Natural killer cell (primary cell): Measurements from ENCODE around the gene SULT4A1. TPM values are rescaled to one million over a fixed set of nuclear protein-coding genes. Genes with fewer than 3 reads are reported as not detected.

Experiments
- ATAC-seq, 3 donors: fragments of 150-1000 bp in 2 of 3; fragments of 200-7000 bp in 1 of 3; cut with Tn5 transposase; 1 replicate in 1 of 3; 2 replicates in 2 of 3; pipeline ENCODE4 v1.10.0; 2021; ENCODE audit warnings: mild to moderate bottlenecking in 2 of 3, moderate library complexity in 2 of 3
- DNase-seq, 2 donors: peaks; one replicate each; pipeline versions ENCODE4 v3.0.0 to v3.0.0-alpha.2; 2013 to 2021; ENCODE audit warnings: mixed read lengths in 1 of 2
- H3K27ac ChIP-seq: one replicate; pipeline ENCODE4 v1.5.1; 2013; ENCODE audit warnings: mild to moderate bottlenecking, low read length
- H3K27me3 ChIP-seq: one replicate; pipeline ENCODE4 v1.6.1; 2013; ENCODE audit warnings: low read length; ENCODE audit not compliant: control insufficient read depth, insufficient read depth
- H3K36me3 ChIP-seq: one replicate; pipeline ENCODE4 v1.6.1; 2013; ENCODE audit warnings: low read length; ENCODE audit not compliant: control insufficient read depth, insufficient read depth
- H3K4me1 ChIP-seq: one replicate; pipeline ENCODE4 v1.6.1; 2013; ENCODE audit warnings: low read length; ENCODE audit not compliant: control insufficient read depth, insufficient read depth
- H3K4me3 ChIP-seq: one replicate; pipeline ENCODE4 v1.5.1; 2013; ENCODE audit warnings: low read length
- H3K9me3 ChIP-seq: one replicate; pipeline ENCODE4 v1.6.1; 2013; ENCODE audit warnings: low read length; ENCODE audit not compliant: control insufficient read depth, insufficient read depth
- H3K27ac Mint-ChIP-seq, 2 donors: one replicate each; pipeline ENCODE4 v1.8.0; 2022; ENCODE audit warnings: mild to moderate bottlenecking in 2 of 2, mixed read lengths in 2 of 2, moderate library complexity in 1 of 2
- H3K27me3 Mint-ChIP-seq, 2 donors: one replicate each; pipeline ENCODE4 v1.8.0; 2022; ENCODE audit warnings: low read depth in 2 of 2, mixed read lengths in 2 of 2
- H3K36me3 Mint-ChIP-seq: one replicate; pipeline ENCODE4 v1.8.0; 2022; ENCODE audit warnings: mixed read lengths
- H3K4me1 Mint-ChIP-seq, 2 donors: one replicate each; pipeline ENCODE4 v1.8.0; 2022; ENCODE audit warnings: mixed read lengths in 2 of 2
- H3K4me3 Mint-ChIP-seq: one replicate; pipeline ENCODE4 v1.8.0; 2022; ENCODE audit warnings: mild to moderate bottlenecking, moderate library complexity, mixed read lengths
- H3K9me3 Mint-ChIP-seq, 2 donors: one replicate each; pipeline ENCODE4 v1.8.0; 2022; ENCODE audit warnings: mixed read lengths in 2 of 2
- CTCF ChIP-seq: fragments of 200-600 bp; IDR thresholded peaks from one replicate; pipeline ENCODE4 v1.8.0; 2022; ENCODE audit warnings: antibody characterized with exemption
- WGBS: methylation state at CpG from one replicate; pipeline ENCODE4 v1.1.7; 2013; ENCODE audit warnings: missing lambda C conversion rate; ENCODE audit not compliant: insufficient coverage; 5-methylcytosine and 5-hydroxymethylcytosine counted together
- intact Hi-C: fragments of 100-400 bp; cut with micrococcal nuclease; formaldehyde crosslinking; loops from one replicate; pipeline ENCODE4 v1.14.2; 2022
- total RNA-seq, 4 donors: library from RNA; stranded (reverse); fragments of 120-200 nt in 1 of 4; gene quantifications; one replicate each; pipeline versions ENCODE4 v1.2.3 to v1.2.4, GENCODE V29; 2013 to 2022

SULT4A1 gene
- total RNA-seq, 3 donors from 2014 or later (not counting 1 experiment from before 2014, with no cell fraction given), result not detected

- Mint-ChIP-seq H3K36me3 (no peaks in the 10 kb centered on the region), H3K27ac (no peak overlapping the region), H3K4me3 (no peak overlapping the region), H3K9me3 (no peaks in the 10 kb centered on the region), H3K27me3 (peaks cover 15 to 19% of the 10 kb centered on the region in 2 donors), H3K4me1 (peaks cover 0 to 8% of the 10 kb centered on the region in 2 donors)
- intact Hi-C loops, result no loop called here
- Histone ChIP-seq H3K36me3 (no peaks in the 10 kb centered on the region), H3K27me3 (no peaks in the 10 kb centered on the region), H3K4me1 (no peaks in the 10 kb centered on the region), H3K4me3 (no peak overlapping the region), H3K27ac (no peak overlapping the region), H3K9me3 (no peaks in the 10 kb centered on the region)
- ATAC-seq (no peak), DNase-seq (no peak)
- 90% methylated on average over 12 of the region's 12 CpGs for WGBS
- no peak for TF ChIP-seq CTCF
Observed at GRCh38 chr22:43819421-43819921, 42.8 kb downstream of the SULT4A1 start.

DNA sequence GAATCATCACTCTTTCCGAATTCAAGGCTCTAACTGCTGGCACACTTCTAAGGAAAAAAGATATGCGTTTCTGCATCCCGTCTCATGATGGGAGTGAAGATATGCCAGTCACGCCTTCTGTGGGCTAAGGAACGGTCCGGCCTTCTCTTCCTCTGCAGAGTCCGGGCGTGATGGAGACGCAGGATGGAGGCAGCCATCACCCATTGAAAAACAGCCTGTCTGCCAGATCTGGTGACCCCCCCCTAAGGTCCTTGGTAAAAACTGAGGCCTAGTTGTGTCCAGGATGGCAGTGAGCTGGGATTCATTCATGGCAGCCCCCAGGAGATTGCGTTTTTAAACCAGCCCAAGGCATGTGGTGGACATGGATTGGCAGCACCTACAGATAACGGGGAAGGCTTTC is 43.3 kb downstream of the SULT4A1 start:
- Histone ChIP-seq H3K9me3 (no peaks in the 10 kb centered on the region), H3K4me1 (no peaks in the 10 kb centered on the region), H3K27ac (no peak overlapping the region), H3K27me3 (no peaks in the 10 kb centered on the region), H3K36me3 (no peaks in the 10 kb centered on the region), H3K4me3 (no peak overlapping the region)
- H3K36me3 Mint-ChIP-seq, result no peaks in the 10 kb centered on the region
- intact Hi-C loops, result no loop called here
- H3K9me3 Mint-ChIP-seq, result no peaks in the 10 kb centered on the region
- DNase-seq (no peak), ATAC-seq (no peak)
- H3K4me1 Mint-ChIP-seq, result peaks cover 0 to 13% of the 10 kb centered on the region in 2 donors
- no peak overlapping the region for H3K27ac Mint-ChIP-seq
- TF ChIP-seq CTCF, result no peak
- peaks cover 12 to 18% of the 10 kb centered on the region in 2 donors for H3K27me3 Mint-ChIP-seq
- no peak overlapping the region for H3K4me3 Mint-ChIP-seq
- WGBS, result 90% methylated on average over 11 of the region's 11 CpGs

- no peak for DNase-seq
- peaks cover 9 to 26% of the 10 kb centered on the region in 2 donors for H3K4me1 Mint-ChIP-seq
- ATAC-seq, result no peak
- no peaks in the 10 kb centered on the region for H3K9me3 ChIP-seq
- H3K27me3 ChIP-seq, result no peaks in the 10 kb centered on the region
- TF ChIP-seq CTCF, result no peak
- no peaks in the 10 kb centered on the region for H3K36me3 ChIP-seq
- no peak overlapping the region for H3K27ac ChIP-seq
- no peak overlapping the region for H3K4me3 ChIP-seq
- no peaks in the 10 kb centered on the region for H3K9me3 Mint-ChIP-seq
- H3K4me3 Mint-ChIP-seq, result no peak overlapping the region
- no peaks in the 10 kb centered on the region for H3K36me3 Mint-ChIP-seq
- peaks cover 11 to 12% of the 10 kb centered on the region in 2 donors for H3K27me3 Mint-ChIP-seq
- intact Hi-C loops, result no loop called here
- 93% methylated on average over 9 of the region's 9 CpGs for WGBS
- no peak overlapping the region for H3K27ac Mint-ChIP-seq
- H3K4me1 ChIP-seq, result peaks cover 11% of the 10 kb centered on the region
Observed at GRCh38 chr22:43817402-43817801, 44.9 kb downstream of the SULT4A1 start.

- Histone ChIP-seq H3K9me3 (no peaks in the 10 kb centered on the region), H3K27ac (no peak overlapping the region), H3K36me3 (no peaks in the 10 kb centered on the region), H3K4me1 (peaks cover 16% of the 10 kb centered on the region), H3K4me3 (no peak overlapping the region), H3K27me3 (no peaks in the 10 kb centered on the region)
- no peaks in the 10 kb centered on the region for H3K36me3 Mint-ChIP-seq
- H3K27ac Mint-ChIP-seq, result peak overlapping the region in 1 of 2 donors; percentile 27
- no peak for ATAC-seq
- no peak for TF ChIP-seq CTCF
- intact Hi-C loops, result loop anchor here (5.0 kb wide), 1 partner anchor 368 kb away; the partner anchor contains the start of gene PARVG
- peaks cover 16 to 42% of the 10 kb centered on the region in 2 donors for H3K4me1 Mint-ChIP-seq
- no peak for DNase-seq
- 97% methylated on average over 5 of the region's 5 CpGs for WGBS
- H3K27me3 Mint-ChIP-seq, result no peaks in the 10 kb centered on the region
- no peaks in the 10 kb centered on the region for H3K9me3 Mint-ChIP-seq
- peak overlapping the region; percentile 69 for H3K4me3 Mint-ChIP-seq
Observed at GRCh38 chr22:43814264-43814663, 48.0 kb downstream of the SULT4A1 start.
